ENCODE data around the gene UTP14A.
"Not testable (repeated sequence)": the region's sequence is repeated elsewhere in the genome, so short reads cannot be mapped to it uniquely, and the experiment has no call there.

UTP14A gene, protein sequence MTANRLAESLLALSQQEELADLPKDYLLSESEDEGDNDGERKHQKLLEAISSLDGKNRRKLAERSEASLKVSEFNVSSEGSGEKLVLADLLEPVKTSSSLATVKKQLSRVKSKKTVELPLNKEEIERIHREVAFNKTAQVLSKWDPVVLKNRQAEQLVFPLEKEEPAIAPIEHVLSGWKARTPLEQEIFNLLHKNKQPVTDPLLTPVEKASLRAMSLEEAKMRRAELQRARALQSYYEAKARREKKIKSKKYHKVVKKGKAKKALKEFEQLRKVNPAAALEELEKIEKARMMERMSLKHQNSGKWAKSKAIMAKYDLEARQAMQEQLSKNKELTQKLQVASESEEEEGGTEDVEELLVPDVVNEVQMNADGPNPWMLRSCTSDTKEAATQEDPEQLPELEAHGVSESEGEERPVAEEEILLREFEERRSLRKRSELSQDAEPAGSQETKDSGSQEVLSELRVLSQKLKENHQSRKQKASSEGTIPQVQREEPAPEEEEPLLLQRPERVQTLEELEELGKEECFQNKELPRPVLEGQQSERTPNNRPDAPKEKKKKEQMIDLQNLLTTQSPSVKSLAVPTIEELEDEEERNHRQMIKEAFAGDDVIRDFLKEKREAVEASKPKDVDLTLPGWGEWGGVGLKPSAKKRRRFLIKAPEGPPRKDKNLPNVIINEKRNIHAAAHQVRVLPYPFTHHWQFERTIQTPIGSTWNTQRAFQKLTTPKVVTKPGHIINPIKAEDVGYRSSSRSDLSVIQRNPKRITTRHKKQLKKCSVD

DNA sequence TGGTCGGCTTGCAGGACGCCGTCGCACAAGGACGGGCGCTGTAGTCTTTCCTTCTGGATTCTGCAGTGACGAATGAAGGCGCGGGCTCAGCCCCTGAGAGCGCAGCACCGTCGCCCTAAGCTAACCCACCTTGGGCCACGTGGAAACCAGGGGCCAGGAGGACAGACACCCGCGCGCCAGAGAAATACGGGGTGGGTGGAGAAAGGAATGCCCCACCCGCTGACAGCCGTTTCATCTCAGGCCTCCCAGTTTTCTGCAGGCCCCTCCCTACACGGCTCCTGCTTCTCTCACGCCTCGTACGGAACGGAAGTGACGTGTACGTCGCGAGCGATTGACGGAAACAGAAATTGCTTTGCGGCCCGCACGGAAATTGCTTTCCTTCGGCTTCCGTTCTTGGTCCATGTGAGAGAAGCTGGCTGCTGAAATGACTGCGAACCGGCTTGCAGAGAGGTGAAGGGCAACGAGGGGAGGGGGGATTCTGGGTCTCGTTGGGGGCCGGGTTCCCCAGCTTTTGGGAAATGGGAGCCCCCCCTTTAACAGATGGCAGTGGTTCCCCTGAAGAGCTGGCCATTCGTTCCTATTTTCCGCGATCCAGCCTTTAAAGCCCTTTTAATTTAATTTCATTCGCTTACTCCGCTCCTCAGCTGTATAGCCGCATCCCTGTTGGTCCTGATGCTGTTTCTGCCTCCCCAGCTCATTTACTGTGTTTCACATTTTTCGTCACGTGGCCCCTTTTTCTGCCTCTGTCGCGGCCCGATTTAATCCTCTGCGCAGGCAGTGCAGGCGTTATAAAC lies at the start of gene UTP14A:
UTP14A (plus strand) TSS at position 378 of the 794 bp plus-strand sequence; CDS start at position 425, 47 bp downstream.
- DNase-seq, result peak; percentile 75

DNA sequence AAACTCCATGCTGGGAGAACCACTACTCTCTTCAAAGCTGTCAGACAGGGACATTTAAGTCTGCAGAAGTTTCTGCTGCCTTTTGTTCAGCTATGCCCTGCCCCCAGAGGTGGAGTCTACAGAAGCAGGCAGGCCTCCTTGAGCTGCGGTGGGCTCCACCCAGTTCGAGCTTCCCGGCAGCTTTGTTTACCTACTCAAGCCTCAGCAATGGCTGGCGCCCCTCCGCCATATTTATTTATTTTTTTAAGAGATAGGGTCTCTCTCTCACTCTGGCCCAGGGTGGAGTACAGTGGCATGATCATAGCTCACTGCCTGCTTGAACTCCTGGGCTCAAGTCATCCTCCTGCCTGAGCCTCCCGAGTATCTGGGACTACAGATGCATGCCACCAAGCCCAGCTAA lies 46.8 kb upstream of the UTP14A start:
- DNase-seq, result not testable (repeated sequence)

DNA sequence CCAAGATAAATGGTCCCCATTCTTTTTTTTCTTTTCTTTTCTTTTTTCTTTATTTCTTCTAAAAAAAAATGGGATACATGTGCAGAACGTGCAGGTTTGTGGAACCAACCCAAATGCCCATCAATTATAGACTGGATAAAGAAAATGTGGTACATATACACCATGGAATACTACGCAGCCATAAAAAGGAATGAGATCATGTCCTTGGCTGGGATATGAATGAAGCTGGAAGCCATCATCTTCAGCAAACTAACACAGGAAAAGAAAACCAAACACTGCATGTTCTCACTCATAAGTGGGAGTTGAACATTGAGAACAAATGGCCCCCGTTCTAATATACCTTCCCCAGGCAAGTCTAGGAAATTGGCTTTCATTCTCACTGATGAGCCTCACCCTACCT lies 39.6 kb upstream of the UTP14A start:
- DNase-seq, result not testable (repeated sequence)

DNA sequence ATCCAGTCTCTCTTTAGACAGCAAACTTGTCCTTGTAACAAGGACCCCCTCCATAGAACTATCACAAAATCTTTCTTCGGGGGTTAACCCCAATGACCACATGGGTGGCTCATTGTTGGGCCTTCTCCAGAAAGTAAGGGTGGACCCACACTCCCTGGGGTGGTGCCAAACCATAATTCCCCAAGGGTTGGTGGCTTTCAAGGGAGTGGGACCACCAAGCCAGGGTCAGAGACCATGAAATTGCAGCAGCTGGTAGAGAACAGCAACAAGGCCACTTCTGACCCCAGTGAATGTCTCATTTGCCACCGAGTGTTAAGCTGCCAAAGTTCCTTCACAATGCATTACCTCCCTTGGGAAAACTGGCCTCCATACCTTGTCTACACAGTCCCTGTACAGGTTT lies 33.4 kb upstream of the UTP14A start:
- no peak for DNase-seq

DNA sequence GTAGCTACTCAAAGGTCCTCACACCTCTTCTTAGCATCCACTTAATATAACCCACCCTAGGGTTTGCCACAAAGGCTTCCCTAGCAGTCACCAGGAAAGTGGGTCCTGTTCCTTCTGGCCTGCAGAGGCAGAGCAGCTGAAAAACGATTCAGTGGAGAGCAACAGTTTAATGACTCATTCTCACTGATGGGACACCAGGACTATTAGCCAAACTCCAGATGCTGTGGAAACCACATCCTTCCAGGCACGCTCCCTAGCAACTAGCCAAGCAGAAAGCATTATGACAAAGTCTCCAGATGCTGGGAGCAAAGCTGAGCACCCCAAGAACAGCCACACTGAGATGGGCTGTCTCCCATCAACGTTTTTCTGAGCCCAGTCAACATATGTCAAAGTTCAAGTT lies 30.3 kb upstream of the UTP14A start:
- no peak for DNase-seq

DNA sequence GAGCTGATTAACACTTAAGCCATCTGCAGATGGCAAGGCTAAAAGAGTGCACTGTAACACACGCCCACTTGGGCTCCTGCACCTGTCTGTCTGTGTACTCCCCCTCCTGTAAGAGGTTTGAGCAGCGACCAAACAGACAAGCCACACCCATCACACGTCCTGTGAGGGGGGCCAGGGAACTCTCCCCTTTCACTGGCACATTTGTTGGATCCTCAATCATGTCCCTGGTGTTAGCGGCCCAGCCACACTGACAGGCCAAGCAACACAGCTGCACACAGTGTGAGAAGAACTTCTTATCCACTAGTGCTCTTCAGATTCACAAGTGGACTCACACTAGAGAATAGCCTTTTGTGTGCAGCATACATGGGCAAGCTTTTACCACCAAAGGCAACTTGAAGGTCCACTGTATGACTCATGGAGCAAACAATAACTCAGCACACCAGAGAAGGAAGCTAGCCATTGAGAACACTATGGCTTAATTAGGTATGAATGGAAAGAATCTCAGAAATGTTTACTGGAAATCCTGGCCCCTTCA lies 29.1 kb upstream of the UTP14A start:
- no peak for DNase-seq

DNA sequence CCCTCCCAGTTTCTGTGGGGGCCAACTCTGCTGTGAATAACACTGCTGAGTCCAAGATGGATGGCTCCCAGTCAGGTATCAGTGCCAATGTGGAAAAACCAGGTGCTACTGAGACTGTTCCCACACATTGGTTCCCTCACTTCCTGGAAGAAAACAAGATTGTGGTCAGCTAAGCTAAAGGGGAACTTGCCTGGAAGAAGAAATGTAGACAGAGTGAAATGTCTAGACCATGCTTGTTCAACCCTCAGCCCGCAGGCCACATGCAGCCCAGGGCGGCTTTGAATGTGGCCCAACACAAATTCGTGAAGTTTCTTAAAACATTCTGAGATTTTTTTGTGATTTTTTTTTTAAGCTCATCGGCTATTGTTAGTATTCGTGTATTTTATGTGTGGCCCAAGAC lies 28.6 kb upstream of the UTP14A start:
- DNase-seq, result no peak

DNA sequence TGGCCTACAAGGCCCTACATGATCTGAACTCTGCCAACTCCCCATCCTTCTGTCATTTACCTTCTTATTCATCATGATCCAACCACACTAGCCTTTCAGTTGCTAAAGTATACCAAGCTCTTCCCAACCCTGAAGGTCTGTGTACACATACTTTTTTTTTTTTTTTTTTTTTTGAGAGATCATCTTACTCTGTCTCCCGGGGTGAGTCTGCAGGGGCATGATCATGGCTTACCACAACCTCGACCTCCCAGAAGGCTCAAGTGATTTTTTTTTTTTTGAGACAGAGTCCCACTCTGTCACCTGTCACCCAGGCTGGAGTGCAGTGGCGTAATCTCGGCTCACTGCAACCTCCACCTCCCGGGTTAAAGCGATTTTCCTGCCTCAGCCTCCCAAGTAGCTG lies 5.9 kb upstream of the UTP14A start:
- DNase-seq, result no peak

DNA sequence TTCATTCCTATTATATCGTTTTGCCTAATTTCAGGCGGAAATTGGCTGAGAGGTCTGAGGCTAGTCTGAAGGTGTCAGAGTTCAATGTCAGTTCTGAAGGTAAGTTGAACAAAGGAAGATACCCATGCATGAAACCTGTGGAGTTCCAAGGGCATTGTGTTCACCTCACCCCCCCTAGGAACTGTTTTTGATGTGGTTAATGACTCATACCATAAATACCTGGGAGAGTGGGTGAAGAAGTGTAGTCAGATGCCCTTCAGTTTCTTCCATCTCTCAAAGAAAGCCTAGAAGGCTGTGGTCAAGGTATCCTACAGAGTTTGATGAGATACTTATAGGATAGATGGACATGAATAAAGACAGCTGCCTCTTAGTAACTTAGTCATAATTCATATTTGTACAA lies 2.7 kb downstream of the UTP14A start:
- DNase-seq, result no peak

DNA sequence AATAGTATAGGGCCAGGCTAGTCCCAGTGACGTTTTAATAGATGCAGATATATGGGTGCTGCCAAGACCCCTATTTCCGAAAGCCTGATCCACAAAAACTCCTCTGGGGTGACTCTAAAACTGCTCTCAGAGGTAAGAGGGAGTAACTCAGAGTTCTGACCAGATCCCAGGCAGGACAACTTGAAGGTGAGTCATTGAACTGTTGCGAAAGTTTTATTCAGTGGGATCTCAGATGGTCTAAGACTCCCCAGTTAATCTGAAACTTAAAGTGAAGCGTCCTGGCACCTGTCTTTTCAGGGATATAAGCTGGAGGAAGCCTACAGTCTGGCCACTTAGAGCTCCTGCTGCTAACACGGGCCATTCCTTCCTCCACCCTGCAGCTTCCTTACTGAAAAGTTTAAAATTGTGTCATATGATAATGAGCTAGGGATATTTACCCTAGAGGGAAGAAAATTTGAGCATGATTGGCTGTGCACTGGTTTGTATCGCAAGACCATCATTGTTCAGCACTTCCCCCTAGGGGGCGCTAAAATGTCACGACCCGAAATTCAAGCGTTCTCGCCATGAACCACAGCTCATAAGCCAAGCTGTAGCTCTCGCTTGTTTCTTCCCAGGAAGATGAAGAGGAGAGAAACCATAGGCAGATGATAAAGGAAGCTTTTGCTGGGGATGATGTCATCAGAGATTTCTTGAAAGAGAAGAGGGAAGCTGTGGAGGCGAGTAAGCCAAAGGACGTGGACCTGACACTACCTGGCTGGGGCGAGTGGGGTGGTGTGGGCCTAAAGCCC lies 19.5 kb downstream of the UTP14A start:
- DNase-seq, result peak; percentile 0

DNA sequence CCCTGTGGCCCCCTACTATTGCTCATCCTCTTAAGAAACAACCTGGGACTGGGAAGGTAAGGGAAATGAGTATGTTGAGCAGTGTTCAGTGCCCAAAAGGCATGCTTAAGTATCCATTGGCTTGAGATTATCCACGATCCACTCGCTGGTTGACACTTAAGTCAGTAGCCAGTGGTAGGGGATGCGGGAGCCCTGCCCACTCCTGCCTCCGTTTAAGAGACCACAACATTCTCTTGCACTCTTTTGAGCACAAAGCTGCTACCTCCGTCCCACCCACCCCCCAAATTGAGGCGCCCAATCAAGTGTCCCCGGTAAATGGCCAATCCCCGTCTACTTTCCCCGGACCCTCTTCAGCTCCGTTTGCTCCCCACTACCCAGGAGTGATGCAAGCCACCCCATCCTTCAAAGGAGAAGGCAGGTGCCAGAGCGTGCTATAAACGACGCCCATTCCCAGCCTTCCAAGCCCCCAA lies 25.0 kb downstream of the UTP14A start:
- no peak for DNase-seq

DNA sequence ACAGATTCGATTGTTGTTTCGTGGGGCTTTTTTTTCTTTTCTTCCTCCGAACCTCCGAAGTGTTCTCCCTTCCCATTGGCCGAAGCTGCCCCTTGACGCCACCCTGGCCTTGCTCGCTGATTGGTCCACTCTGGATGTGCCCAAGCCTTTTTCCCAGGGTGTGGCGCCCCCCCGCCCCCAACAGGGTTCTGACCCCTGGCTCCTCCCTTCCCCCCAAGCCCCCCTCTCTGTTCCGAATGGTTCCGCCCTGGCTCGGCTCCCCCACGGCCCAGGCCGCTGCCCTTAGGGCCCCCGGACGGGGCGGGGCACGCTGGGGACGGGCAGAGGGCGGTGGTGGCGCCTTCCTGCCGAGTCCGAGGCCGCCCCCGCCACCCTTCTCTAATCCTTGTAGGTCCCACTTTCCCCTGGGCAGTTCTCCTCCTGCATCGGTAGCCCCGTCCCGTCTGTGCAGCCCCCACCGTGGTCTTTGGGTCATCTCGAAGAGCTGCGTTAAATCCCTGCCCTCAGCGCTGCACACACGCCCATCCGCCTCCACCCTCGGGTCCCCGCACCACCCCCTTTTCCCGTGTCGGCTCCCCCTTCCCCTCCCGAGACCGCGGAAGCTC lies 25.5 kb downstream of the UTP14A start:
- peak; percentile 56 for DNase-seq

DNA sequence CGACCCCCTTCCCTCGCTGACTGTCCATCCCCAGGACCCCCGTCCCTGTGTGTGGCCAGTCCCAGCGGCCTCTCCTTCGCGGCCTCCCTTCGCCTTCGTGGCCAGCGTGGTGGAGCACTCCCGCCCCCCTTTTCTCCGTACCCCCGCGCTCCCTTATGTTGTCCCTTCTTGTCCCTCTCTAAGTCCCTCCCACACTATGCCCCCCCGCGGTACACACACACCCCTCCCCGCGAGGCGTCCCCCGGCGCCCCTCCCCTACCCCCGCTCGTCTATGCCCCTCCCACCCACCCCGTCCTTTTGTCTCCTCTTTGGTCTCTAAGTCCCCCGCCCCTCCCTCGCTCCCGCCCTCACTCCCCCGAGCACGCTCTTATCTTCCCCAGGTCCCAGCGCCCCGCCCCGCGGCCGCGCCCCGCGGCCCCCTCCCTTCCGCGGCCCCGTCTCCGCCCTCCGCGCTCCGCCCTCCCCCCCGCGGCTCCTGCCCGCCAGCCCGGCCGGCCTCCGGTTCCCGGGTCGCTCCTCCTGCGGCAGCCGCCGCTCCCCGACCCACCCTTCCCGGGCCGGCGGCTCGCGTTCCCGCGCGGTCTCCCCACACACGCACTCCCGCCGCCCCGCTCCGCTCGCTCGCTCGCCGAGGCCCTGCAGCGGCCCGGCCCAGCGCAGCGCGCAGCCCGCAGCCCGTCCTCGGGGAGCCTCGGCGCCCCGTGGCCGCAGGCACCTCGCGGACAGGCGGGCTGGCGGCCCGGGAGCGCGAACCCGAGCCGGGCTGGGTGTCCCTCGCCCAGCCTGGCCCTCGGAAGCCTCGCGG lies 26.3 kb downstream of the UTP14A start:
- DNase-seq, result peak; percentile 52

DNA sequence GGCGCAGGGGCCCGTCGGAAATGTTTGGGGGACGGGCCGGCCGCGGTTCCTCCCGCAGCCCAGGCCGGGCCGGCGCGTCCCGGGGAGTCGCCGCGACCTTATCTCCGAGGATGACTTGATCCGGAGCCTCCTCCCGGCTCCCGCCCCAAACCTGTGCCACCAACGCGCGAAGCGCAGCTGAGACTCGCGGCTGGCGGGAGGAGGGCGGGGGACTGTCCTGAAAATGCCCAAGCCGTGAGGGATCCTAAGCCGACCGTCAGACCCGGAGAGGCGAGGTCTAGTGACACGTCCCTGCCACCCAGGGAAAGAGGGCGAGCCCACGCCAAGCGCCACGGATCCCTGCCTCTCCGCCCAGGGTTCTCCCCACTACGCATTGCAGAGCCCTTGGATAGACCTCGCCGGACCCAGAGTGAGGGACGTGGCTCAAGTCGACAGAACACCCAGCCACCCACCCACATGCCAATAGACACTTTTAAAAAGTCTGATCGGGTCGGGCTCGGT lies 26.9 kb downstream of the UTP14A start:
- no peak for DNase-seq

DNA sequence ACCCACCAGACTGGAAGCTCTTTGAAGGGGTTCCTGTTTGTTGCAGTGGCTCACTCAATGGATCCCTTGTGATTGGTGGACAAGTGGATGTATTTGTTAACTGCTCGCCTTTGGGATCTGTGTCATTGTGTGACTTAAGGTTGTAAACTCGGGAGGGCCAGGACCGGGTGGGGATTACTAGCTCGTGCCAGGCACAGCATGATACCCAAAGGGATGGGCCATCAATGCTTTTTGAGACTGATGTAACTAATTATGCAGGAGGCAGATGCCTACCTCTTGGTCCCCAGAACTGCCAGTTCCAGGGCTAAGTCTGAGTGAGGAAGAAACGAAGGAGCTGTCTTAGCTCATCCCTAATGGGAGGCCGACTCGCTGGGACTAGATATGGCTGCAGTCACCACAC lies 27.7 kb downstream of the UTP14A start:
- DNase-seq, result no peak

DNA sequence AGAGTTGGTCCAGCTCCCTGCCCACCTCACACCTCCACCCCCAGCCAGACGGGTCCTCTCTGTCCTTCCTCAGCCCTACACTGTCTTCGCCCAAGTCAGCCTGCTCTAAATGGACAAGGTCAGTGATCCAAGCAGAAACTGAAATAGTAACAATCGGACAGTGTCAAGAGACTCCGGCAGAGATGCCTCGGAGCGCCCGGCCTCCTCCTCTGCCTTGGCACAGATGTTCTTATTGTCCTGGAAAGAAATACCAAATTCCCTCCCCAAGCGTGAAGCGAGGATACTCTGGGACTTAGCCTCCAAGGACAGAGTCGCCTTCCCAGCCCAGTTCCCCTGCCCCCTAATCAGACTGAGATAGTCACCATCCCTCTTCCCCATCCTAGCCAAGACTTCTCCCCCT lies 28.5 kb downstream of the UTP14A start:
- DNase-seq, result no peak

DNA sequence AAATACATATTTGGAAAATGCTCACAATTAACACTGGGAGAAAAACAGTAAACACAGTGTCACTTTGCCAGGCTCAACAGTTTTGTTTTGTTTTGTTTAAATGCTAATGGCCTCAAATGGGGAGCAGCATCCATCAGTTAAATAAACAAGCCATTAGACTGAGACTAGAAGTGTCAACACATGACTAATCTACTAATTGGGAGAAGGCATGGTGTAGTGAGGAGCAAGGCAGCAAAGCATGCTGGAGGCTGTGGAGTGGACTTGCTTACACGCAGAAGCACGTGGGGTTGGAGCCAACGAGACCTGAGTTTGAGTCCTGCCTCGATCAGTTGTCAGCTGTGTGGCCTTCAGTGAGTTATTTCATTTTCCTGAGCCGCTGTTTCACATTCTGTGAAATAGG lies 29.0 kb downstream of the UTP14A start:
- no peak for DNase-seq

DNA sequence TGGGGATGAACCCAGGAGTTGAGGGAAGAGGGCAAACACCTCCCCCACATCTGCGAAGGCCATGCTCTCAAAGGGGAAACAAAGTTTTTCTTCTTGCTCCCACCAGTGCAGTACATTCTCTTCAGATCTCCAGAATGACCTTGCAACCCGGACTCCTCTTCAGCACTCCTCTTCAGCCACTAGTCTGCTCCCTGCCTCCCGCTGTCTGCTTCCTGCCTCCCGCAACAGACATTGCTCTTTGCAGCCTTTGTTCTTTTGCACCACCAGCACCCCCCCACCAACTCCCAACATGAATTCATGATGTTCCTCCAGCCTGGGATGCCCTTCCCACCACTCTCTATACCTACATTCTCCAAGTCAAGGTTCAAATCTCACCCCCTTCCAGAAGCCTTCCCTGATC lies 32.1 kb downstream of the UTP14A start:
- DNase-seq, result no peak

DNA sequence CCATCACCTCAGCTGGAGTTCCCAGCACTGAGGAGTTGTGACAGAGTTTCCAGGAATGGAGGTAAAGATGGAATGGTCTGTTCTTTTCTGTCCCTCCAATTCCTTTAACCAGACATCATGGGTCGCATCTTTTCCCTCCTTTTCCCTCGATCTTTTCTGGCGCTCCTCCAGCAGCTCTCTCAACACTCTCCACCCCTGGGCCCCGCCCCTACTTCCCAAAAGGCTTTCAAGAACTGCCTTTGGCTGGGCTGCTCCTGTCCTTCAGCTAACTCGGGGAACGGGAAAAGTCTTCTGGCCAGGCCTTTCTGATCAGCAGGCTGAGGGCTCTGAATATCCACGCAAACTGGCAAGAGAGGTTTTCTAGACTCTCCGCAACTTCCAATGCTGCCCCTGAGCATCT lies 34.0 kb downstream of the UTP14A start:
- no peak for DNase-seq

DNA sequence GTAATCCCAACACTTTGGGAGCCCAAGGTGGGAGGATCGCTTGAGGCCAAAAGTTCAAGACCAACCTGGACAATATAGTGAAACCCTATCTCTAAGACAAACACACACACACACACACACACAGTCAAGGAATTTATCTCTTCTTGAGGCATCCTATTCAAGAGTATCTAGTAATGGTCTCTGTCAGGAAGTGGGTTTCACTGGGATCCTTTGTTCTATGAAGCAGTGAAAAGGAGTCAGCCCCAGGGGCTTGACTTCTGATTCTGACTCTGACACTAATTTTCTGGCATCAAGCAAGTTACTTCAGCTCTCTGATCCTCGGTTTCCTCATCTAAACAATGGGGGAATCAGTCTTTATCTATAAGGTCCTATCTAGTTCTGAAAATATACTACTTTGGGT lies 34.8 kb downstream of the UTP14A start:
- DNase-seq, result no peak

DNA sequence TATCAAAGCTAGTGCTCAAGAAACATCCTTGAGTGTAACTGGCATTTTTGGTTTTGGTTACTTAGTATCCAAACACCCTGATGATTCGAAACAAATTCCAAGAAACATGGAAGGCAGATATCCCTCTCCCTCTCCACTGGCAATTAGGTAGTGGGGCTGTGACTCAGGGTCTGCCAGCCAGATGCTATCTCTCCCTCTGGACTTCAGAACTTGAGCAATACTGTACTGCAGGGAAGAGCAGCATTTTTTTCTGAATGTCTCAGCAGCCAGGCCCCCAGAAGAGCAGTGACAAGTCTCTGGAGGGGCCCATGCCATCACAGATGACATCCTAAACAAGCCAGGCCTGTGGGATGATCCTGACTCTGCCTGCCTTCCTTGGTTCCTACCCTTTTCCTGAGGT lies 39.2 kb downstream of the UTP14A start:
- no peak for DNase-seq

Measured in NCI-H1048 (cell line).